Astrocyte of the spinal cord (primary cell): ENCODE results near the gene MAGEB17.
A peak's percentile ranks its signal among the peaks of the same experiment; 100 is the strongest.
"Not testable (repeated sequence)": the region's sequence is repeated elsewhere in the genome, so short reads cannot be mapped to it uniquely, and the experiment has no call there.

Source experiments
- DNase-seq: peaks from one replicate; pipeline ENCODE4 v3.0.0; 2011; ENCODE audit warnings: low read depth, low spot score
- H3K4me3 ChIP-seq: 2 replicates; pipeline ENCODE4 v1.5.1; 2011; ENCODE audit warnings: low read depth, mild to moderate bottlenecking, low read length, moderate library complexity
- in situ Hi-C: cut with HindIII; loops from 2 replicates; pipeline ENCODE4 v1.10.0; 2017; ENCODE audit warnings: low sequenced_read_pairs
- TF ChIP-seq, protein P1 (sequence below): IDR thresholded peaks from 2 replicates; pipeline ENCODE4 v1.5.1; 2012; ENCODE audit warnings: low read depth, mild to moderate bottlenecking, low read length, inconsistent platforms

The MAGEB17 gene

DNA sequence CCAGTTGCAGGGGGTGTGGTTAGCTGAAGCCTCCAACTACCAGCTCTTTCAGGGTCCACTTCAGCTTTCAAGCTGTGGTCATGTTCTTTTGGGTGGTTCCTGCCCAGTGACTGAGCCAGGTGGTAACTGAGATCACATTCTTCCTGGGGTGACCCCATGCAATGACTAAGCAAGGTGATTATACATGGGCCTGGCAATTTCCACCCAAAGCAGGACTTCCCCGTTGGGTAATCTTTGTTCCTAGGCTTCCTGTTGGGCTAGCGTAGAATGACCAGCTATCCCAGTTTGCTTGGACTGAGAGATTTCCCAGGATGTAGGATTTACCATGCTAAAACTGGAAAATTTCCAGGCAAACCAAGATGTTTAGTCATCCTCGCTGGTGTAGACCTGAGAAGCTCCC is 18.4 kb upstream of the MAGEB17 start:
- H3K4me3 ChIP-seq: no peak overlapping the region
- TF ChIP-seq, protein P1, sequence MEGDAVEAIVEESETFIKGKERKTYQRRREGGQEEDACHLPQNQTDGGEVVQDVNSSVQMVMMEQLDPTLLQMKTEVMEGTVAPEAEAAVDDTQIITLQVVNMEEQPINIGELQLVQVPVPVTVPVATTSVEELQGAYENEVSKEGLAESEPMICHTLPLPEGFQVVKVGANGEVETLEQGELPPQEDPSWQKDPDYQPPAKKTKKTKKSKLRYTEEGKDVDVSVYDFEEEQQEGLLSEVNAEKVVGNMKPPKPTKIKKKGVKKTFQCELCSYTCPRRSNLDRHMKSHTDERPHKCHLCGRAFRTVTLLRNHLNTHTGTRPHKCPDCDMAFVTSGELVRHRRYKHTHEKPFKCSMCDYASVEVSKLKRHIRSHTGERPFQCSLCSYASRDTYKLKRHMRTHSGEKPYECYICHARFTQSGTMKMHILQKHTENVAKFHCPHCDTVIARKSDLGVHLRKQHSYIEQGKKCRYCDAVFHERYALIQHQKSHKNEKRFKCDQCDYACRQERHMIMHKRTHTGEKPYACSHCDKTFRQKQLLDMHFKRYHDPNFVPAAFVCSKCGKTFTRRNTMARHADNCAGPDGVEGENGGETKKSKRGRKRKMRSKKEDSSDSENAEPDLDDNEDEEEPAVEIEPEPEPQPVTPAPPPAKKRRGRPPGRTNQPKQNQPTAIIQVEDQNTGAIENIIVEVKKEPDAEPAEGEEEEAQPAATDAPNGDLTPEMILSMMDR: no peak
- in situ Hi-C loops: no loop called here
- no peak for DNase-seq

DNA sequence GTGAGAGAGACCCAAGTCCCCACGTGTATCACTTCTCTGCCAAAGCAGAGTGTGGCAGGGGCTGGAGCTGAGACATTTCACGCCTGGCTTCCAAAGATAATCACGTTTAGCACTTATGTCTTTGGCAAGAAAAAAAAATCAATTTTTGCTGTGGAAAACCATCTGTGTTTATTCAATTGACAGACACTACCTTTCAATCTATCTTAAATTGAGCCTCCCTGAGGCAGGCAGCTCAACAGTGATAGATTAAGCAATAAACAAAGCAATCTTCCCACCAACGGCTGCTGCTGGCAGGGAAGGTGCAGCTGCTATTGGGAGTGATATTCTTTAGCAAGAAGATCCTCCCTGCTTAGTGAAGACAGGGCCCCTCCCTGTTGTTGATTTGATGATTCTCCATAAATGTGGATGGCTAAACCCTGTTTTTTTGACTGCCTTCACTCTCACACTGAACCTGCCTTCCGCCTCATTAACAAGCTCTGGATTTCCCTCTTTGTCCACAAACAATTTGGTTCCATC is 11.6 kb upstream of the MAGEB17 start:
- in situ Hi-C loops: no loop called here
- TF ChIP-seq, protein P1: no peak
- no peak for DNase-seq
- H3K4me3 ChIP-seq: no peak overlapping the region

DNA sequence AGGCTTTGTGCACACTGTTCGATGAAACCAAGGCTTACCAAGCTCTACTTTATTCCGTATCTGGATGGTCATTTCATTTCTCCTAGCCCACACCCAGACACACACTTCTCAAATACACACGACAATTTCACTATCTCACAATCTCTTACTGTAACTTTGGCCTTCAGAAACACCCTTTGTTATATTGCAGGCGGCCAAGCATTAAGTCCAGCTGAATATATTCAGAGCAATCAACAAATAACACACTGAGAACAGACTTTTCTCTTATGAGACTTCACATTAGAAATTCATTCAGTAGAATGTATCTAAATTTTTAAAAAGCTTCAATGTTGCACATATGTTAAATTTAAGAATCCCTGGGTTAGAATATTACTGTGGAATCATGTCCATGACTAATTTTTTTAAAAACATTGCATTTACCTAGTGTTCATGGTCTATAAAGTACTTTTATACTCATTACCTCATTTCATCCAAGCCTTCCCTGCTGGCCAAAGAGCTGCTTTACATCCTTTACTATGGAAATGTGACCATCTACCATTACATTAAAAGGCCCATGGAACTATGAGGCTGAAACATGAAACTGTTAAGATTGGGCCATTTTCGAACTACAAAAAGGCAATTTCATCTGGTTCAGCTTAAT is 10.5 kb upstream of the MAGEB17 start:
- H3K4me3 ChIP-seq: no peak overlapping the region
- no peak for DNase-seq
- in situ Hi-C loops: no loop called here
- TF ChIP-seq, protein P1: no peak

DNA sequence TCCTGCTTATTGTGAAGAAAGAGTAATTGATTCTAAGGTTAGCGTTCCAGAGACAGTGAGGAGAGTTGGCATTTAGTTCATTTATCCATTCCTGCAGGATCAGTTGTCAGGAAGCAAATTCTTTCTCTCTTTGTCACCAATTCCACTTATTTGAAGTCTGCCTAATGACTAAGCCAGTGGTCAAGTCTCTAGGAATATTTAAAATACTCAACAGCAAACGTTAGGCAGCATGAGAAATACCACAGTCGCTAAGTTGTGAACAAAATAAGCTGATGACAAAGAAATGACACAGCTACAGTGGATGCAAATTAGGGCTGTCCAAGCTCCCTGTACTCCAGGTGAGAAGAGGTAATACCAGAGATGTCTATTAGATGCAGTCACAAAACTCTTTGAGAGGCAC is 6.6 kb upstream of the MAGEB17 start:
- H3K4me3 ChIP-seq: no peak overlapping the region
- peak; percentile 81 for DNase-seq
- in situ Hi-C loops: no loop called here
- TF ChIP-seq, protein P1: no peak

DNA sequence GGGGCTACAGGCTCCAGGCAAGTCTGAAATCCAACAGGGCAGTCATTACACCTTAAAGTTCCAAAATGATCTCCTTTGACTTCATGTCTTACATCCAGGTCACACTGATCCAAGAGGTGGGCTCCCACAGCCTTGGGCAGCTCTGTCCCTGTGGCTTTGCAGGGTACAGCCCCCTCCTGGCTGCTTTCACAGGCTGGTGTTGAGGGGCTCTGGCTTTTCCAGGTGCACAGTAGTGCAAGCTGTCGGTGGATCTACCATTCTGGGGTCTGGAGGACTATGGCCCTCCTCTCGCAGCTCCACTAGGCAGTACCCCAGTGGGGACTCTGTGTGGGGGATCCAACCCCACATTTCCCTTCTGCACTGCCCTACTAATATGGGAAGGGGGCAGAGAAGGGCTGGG is 6.1 kb upstream of the MAGEB17 start:
- DNase-seq, H3K4me3 ChIP-seq, in situ Hi-C loops: not testable (repeated sequence)

DNA sequence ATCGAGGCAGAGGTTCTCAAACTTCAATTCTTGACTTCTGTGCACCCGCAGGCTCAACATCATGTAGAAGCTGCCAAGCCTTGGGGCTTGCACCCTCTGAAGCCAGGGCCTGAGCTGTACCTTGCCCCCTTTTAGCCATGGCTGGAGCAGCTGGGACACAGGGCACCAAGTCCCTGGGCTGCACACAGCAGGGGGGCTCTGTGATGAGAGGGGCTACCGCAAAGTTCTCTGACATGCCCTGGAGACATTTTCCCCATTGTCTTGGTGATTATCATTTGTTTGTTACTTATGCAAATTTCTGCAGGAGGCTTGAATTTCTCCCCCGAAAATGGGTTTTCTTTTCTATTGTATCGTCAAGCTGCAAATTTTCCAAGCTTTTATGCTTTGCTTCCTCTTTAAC is 4.9 kb upstream of the MAGEB17 start:
- in situ Hi-C loops: no loop called here
- no peak overlapping the region for H3K4me3 ChIP-seq
- DNase-seq: no peak
- TF ChIP-seq, protein P1: no peak

DNA sequence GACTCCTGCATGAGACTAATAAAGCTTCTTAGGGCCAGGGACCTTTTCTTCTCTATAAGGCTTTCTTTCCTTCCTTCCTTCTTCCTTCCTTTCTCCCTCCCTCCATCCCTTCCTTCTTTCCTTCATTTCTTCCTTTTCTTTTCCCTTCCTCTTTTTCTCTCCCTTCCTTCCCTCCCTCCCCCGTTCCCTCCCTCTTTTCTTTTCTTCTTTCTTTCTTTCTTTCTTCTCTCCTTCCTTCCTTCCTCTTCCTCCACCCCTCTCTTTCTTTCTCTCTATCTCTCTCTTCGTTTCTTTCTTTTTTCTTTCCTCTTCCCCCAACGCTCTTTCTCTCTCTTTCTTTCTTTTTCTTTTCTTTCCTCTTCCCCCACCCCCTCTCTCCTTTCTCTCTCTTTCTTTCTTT is 2.5 kb upstream of the MAGEB17 start:
- in situ Hi-C loops: no loop called here
- TF ChIP-seq, protein P1: no peak
- H3K4me3 ChIP-seq: no peak overlapping the region
- DNase-seq: no peak
